Activated CD8-positive, alpha-beta memory T cell treated with anti-CD3 and anti-CD28 coated beads, Interleukin-2, amount 50 U/mL, for 1 hour (primary cell): ENCODE measurements around the gene PHACTR2.

Experiments used
- DNase-seq: peaks from one replicate; pipeline ENCODE4 v3.0.0-alpha.2; 2020; ENCODE audit errors: extremely low read depth

PHACTR2 gene

GRCh38 chr6:143675382-143675900 lies 2.3 kb upstream of the PHACTR2 start:
- DNase-seq, result no peak

- DNase-seq, result no peak
These were observed 1.8 kb upstream of the PHACTR2 start for GRCh38 chr6:143675946-143676345.

DNA sequence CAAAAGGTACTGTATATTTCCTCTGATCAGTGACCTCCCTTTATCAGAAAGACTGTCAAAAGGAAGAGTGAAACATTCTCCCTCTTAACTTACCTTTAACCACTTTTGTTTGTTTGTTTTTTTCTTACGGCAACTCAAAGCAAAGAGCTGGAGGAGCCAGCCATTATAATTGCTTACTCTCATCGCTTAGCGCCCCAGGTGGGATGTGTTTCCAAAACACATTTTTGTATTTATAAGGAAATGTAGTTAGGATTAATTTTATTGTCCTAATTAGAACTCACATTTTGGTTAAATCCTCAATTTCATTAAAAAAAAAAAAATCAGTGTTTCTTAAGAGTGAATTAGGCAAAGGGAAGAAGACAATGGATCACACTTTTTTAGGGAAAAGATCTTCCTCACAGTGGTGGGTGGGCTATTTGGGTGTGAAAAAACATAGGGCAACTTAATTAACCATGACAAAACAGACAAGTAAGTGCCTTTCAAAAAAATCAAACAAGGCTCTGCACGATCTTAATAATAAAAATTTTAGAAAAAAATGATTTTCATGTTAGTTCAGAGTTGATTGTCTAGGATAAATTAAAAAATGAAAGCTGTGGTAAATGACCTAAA lies 1.2 kb upstream of the PHACTR2 start:
- no peak for DNase-seq

- DNase-seq, result no peak
These were observed 231 bp upstream of the PHACTR2 start for GRCh38 chr6:143677577-143677890.

DNA sequence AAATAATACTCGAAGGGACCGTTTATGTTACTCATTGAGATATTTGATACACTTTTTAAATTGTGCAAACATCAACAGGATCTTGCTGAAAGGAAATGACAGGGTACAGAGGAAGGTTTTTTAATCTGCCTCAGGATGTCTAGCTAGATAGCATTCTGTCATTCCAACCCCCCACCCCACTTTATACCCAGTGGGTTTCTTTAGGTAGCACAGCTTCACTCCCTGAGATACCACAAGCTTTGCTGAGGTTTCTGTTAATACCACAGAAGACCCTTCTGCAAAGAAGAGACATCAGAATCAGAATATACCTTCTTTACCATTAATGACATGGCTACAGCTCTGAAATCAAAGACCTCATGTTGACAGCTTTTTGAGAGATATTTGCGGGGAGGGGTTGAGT lies 1.3 kb downstream of the PHACTR2 start:
- no peak for DNase-seq

- no peak for DNase-seq
These were observed 2.4 kb downstream of the PHACTR2 start for GRCh38 chr6:143680141-143680540.

GRCh38 chr6:143682805-143683204 lies 5.0 kb downstream of the PHACTR2 start:
- no peak for DNase-seq

DNA sequence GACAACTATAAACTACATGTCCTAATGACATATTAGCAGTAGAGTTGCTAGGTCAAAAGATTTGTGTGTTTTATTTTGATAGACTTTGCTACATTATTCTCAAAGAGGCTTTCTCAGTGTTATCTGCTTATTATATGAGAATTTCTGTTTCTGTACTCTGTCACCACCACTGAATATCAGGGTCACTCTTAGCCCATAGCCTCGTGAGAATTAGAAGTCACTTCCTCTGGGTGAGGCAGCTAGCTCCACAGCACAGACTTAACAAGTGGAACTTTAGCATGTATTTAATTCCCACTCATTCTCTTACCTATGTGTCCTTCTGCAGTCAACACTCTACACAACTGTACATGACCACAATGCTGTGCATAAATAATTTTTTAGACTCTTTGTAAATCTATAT lies 6.7 kb downstream of the PHACTR2 start:
- DNase-seq, result no peak

- DNase-seq, result no peak
These were observed 7.9 kb downstream of the PHACTR2 start for GRCh38 chr6:143685653-143686052.

DNA sequence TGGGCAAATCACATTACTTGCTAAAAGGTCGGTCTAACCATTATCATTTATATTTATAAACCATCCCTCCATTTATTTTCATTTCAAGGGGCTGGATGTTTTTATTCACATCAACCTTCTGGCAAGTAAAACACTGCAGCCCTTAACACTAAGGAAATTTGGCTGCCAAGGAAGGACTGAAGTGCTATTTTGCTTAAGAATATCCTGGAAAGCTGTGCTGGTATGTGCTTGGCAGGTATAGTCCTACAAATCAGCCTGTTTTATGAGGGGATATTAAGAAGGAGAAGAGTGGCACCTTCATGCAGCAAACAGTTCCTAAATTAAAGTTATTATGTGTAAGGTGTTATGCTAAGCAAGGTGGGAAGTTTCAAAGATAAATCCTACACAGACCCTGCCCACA lies 9.8 kb downstream of the PHACTR2 start:
- no peak for DNase-seq

DNA sequence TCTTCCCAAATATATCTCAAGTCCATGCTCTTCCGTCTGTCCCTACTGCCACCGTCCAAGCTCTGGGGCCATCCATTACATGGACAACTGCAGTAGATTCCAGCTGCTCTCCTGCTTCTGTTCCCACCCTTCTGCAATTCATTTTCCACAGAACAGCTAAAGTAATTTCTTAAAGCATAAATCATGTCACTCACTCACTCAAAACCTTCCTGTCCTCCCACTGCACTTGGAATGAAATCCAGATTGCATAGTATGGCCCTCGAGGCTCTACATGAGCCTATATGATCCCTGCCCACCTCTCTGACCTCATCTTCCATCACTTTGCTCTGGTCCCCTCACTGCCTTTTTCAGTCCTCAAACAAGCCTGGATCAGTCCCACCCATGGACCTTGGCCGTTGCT lies 10.9 kb downstream of the PHACTR2 start:
- no peak for DNase-seq

- DNase-seq, result no peak
These were observed 12.1 kb downstream of the PHACTR2 start for GRCh38 chr6:143689852-143690251.

GRCh38 chr6:143691155-143691554 lies 13.4 kb downstream of the PHACTR2 start:
- DNase-seq, result no peak

DNA sequence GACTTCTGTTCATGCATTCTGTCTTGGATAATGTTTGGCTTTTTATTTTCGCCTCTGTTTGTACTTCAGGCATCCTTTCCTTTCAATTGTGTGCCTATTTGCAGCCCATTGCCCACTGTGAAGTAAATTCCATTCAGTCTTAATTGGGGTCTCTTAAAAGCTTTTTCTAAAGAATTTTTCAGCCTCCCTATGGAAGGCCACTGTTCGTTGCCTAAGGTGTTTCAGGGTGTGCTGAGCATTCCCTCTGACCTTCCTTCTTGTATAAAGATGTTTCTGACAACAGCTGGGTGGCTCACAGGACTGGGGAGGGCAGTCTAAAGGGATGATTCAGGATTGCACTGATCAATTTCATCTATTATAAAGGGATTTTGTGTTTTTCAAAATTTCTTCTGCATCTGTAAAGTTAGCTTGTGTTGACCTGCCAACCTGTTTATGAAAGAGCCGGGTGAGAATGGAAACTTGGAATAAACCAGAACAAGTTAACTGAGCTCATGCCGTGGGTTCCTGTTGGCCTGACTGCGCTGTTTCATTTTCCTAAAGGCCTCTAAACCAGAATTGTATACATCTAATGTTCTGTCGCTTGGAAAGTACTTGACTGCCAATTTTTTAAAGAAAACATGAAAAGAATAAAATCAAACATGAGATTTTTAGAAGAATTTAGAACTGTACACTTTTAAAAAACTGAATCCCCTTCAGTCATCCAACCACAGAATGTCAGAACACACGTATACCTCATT lies 14.3 kb downstream of the PHACTR2 start:
- DNase-seq, result no peak

- DNase-seq, result no peak
These were observed 14.9 kb downstream of the PHACTR2 start for GRCh38 chr6:143692696-143693095.

DNA sequence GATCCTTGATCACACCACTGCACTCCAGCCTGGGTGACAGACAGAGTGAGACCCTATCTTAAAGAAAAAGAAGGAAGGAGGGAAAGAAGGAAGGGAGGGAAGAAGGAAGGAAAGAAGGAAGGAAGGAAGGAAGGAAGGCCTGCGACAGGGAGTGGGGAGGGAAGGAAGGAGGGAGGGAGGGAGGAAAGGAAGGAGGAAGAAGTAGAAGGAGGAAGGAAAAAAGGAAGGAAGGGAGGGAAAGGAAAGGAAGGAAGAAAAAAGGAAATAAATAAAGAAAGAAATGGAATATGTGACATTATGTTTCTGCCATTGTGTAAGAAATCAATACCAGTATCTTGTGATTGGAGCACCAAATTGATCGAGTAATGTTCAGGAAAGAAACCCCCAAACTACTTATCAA lies 16.2 kb downstream of the PHACTR2 start:
- DNase-seq, result no peak

- no peak for DNase-seq
These were observed 16.8 kb downstream of the PHACTR2 start for GRCh38 chr6:143694560-143694959.

DNA sequence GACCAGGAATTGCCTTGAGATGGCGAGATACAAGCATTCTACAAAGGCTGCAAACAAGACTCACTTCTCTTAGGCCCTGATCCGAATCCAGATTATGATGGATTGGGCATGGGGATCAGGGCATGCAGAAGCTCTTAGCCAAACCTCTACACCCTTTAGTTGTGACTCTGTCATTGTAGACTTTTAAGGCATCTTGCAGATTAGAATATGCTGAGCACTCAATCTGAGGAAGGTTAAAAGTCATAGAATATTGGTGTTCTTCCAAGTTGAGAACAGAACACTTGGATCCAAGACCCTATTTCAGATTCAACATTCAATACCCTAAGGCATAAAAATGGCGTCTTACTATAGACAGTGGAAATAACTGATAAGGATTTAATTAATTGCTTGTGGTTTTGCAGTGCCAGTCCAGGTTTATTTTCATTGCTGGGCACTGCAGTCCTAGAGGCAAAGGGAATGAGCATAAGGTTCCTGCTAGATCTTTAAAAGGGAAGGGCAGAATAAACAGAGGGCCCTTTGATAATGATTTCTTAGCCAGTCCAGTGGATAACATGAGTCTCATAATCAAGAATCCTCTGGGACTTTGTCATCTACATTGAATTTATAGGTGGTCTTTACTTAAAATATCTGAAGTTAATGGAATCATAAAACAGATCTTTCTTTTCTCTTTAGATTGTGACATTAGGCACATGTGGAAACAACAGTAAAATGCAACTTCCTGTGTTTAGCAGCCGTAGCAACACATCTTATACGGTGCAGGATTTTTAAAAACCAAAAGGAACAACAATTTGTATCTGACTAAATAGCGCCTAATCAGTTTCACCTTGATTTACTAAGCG lies 17.6 kb downstream of the PHACTR2 start:
- no peak for DNase-seq

DNA sequence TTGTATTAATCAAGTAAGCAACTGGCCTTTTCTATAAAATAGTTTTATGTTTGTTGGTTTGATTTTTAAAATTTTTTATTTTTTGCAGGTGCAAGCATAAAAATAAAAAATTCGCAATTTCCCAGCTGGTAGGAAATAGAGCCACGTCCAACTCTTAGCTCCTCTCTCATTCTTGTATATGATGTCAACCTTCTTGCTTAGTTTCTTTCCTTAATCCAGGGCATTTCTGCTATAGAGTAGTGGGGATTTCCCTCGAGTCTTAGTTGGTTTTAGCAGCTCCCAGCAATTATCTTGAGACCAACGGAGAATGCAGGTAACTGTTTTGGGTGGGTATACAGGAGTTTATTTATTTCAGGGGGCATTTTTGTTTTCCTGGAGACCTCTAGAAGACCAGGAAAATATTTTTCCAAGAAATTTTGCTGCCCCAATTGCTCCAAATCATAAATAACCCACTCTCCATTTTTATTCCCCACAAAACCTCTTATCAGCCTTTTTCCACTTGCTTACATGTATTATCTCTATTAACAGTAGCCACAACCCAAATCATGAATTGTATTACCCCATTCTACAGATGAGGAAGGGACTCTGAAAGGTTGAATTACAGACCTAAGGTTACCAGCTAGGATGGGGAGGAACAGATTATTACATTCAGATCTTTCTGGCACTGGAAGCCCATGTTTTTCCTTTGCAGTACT lies 18.4 kb downstream of the PHACTR2 start:
- no peak for DNase-seq

DNA sequence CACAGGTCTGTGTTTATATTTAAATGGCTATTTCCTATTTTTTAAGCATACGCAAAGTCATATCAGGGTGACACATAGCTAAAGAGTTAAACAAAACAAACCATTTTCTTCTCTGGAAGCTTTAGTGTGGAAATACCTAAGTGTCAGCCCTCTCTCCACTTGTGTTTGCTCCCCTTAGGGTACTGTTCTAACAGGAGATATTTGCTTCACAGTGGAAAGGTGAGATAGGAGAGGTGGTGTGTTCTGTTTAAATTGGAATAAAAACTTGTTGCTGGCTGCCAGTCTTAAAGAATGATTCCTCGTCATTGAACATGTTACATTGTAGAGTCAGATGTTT lies 18.9 kb downstream of the PHACTR2 start:
- DNase-seq, result no peak

GRCh38 chr6:143697076-143697800 lies 19.5 kb downstream of the PHACTR2 start:
- no peak for DNase-seq

- DNase-seq, result no peak
These were observed 20.6 kb downstream of the PHACTR2 start for GRCh38 chr6:143698329-143698728.
